H1 (cell line): Measurements from ENCODE around the gene RHOV. TPM values are rescaled to one million over a fixed set of nuclear protein-coding genes. Genes with fewer than 3 reads are reported as not detected.

ENCODE experiments used
- EP300 ChIP-seq, 2 experiments: IDR thresholded peaks; 1 replicate in 1 of 2; 2 replicates in 1 of 2; pipeline ENCODE4 v1.6.1; 2011 to 2012; ENCODE audit warnings: low read depth in 2 of 2, low read length in 2 of 2, mild to moderate bottlenecking in 2 of 2, borderline replicate concordance in 1 of 2, inconsistent platforms in 1 of 2, moderate library complexity in 1 of 2
- SUZ12 ChIP-seq: fragments of 200-600 bp; sonication (generic); IDR thresholded peaks from 2 replicates; pipeline ENCODE4 v1.6.1; 2012; ENCODE audit warnings: mild to moderate bottlenecking, inconsistent platforms, low read length, moderate library complexity, mixed read lengths
- polyA plus RNA-seq, 7 experiments: library from polyadenylated mRNA; depleted of rRNA in 3 of 7; stranded (reverse) in 5 of 7; unstranded in 2 of 7; fragments of >200 nt in 5 of 7; fragments of 200-250 nt in 2 of 7; gene quantifications; 1 replicate in 5 of 7; 2 replicates in 1 of 7; 4 replicates in 1 of 7; pipeline versions ENCODE4 v1.2.1 to v1.2.3, GENCODE V29; 2011 to 2013; ENCODE audit warnings: missing spikeins in 2 of 7, mixed read lengths in 2 of 7
- total RNA-seq: library from RNA; stranded (reverse); fragmentation: NEBNext Ultra II Directional; extraction: Animal tissue kit (Norgen Biotek cat#: 25700); gene quantifications from 2 replicates; pipeline ENCODE4 v1.2.1, GENCODE V29; 2021

RHOV gene
- total and polyA plus RNA-seq, 2 of the 8 experiments (the other 6 are each of a cell fraction or from before 2014, with no cell fraction given) = 1.5 to 2.7 TPM

DNA sequence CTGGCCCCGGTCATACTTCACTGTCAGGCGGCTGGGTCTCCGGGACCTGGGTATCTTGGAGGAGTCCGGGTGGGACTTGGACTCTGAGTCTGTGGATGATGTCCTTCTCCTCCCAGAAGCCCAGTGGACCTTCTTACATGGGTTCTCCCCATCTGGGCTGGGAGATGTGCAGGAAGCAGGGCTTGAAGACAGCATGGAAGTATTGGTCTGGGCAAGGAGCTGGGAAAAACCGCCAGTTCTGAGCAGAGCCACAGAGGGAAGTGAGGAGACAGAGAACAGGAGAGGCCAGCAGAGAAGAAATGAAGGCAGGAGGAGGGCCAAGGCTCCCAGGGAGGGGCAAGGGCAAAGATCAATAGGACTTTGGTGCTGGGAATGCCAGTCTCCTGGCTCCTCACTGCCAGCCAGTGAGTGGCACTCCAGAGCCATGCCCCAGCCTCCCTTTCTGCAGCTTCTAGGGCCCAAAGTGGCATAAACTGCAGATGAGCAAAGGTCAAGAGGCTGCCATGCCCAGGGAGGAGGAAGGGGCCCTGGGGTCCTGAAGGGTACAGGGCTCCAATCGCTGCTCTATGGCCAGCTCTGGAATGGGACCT, 45.5 kb downstream of the RHOV start, which contains the start of gene PPP1R14D (continued):
- TF ChIP-seq SUZ12 (no peak), EP300 (IDR thresholded peaks at IDR 0.05; ENCODE audit: borderline replicate concordance in 1 of 2, low read depth in 2 of 2, low read length in 2 of 2) (no peak)
- TF ChIP-seq, all 59 proteins: peak for 0
